ENCODE measurements around the gene RPS27A. TPM values are rescaled to one million over a fixed set of nuclear protein-coding genes. Genes with fewer than 3 reads are reported as not detected.

The RPS27A gene
- total and polyA plus RNA-seq, 9 of the 15 experiments (the other 6 are each of a cell fraction or from before 2014, with no cell fraction given): 1,383 to 3,282 (median 2,242) TPM

DNA sequence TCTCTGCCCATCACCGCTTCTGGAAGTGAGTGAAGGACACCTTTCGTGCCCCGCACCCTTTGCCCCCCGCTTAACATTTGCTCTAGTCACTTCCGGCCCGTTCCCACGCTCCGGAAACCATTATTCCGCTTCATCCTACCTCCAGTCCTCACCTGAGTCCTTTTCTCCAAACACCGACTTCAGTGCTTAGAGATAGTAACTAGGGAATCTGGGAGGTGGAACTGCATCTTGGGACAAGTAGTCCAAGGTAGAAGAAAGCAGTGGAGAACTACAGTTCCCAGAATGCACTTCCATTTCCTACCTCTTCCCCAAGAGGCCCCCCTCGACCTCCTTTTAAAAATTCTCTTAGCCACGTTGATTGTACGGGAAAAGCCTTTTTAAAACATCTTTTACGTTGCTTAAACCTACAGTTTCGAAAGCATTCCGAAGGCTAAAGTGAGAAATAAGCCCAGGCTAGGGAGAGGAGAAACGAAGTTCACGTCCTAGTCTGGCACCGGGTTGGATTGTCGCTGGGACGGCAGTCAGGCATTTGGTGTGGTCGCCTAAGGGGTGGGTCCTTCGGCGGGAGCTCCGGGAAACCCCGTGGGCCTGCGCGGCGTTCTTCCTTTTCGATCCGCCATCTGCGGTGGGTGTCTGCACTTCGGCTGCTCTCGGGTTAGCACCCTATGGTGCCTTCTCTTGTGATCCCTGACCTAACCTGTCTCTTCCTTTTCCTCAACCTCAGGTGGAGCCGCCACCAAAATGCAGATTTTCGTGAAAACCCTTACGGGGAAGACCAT is at the start of gene RPS27A, which contains the start of gene CLHC1 (continued):
- TF ChIP-seq JUNB (CRISPR knock-in tag; conservative IDR thresholded peaks at IDR 0.05) (no peak), U2AF2 (optimal IDR thresholded peaks at IDR 0.05; ENCODE audit: low read depth, low read length) (no peak), SRSF9 (IDR thresholded peaks at IDR 0.05; ENCODE audit: borderline replicate concordance, low read depth, low read length) (no peak), NCOA2 (IDR thresholded peaks at IDR 0.05; ENCODE audit: partially characterized antibody in 2 of 2) (peak in 1 of 2 experiments; percentile 98), ZNF77 (CRISPR knock-in tag; IDR thresholded peaks at IDR 0.05) (no peak), ZNF311 (CRISPR knock-in tag; IDR thresholded peaks at IDR 0.05) (no peak), ZNF217 (CRISPR knock-in tag; IDR thresholded peaks at IDR 0.05) (no peak), SRF (CRISPR knock-in tag; IDR thresholded peaks at IDR 0.05) (no peak), HNRNPLL (IDR thresholded peaks at IDR 0.05; ENCODE audit: low read depth, low read length, poor library complexity, severe bottlenecking) (peak; percentile 94), YBX1 (IDR thresholded peaks at IDR 0.05) (no peak), ZNF23 (CRISPR knock-in tag; IDR thresholded peaks at IDR 0.05) (no peak), HNRNPUL1 (IDR thresholded peaks at IDR 0.05; ENCODE audit: low read length) (no peak), SP1 (CRISPR knock-in tag; IDR thresholded peaks at IDR 0.05) (peak; percentile 85), CTCFL (IDR thresholded peaks at IDR 0.05; ENCODE audit: borderline replicate concordance, insufficient read depth, low read depth, low read length, poor library complexity, severe bottlenecking) (no peak), PHB2 (IDR thresholded peaks at IDR 0.05; ENCODE audit: low read depth) (no peak), ZFX (CRISPR knock-in tag; IDR thresholded peaks at IDR 0.05) (peak; percentile 79)
- TF ChIP-seq, protein P1, sequence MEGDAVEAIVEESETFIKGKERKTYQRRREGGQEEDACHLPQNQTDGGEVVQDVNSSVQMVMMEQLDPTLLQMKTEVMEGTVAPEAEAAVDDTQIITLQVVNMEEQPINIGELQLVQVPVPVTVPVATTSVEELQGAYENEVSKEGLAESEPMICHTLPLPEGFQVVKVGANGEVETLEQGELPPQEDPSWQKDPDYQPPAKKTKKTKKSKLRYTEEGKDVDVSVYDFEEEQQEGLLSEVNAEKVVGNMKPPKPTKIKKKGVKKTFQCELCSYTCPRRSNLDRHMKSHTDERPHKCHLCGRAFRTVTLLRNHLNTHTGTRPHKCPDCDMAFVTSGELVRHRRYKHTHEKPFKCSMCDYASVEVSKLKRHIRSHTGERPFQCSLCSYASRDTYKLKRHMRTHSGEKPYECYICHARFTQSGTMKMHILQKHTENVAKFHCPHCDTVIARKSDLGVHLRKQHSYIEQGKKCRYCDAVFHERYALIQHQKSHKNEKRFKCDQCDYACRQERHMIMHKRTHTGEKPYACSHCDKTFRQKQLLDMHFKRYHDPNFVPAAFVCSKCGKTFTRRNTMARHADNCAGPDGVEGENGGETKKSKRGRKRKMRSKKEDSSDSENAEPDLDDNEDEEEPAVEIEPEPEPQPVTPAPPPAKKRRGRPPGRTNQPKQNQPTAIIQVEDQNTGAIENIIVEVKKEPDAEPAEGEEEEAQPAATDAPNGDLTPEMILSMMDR (IDR thresholded peaks at IDR 0.05 in 2 of 3, conservative IDR thresholded peaks at IDR 0.05 in 1 of 3; ENCODE audit: insufficient read depth in 2 of 3, low read depth in 1 of 3, low read length in 3 of 3): no peak
- TF ChIP-seq, protein P2, sequence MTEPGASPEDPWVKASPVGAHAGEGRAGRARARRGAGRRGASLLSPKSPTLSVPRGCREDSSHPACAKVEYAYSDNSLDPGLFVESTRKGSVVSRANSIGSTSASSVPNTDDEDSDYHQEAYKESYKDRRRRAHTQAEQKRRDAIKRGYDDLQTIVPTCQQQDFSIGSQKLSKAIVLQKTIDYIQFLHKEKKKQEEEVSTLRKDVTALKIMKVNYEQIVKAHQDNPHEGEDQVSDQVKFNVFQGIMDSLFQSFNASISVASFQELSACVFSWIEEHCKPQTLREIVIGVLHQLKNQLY (CRISPR knock-in tag; conservative IDR thresholded peaks at IDR 0.05): no peak
- TF ChIP-seq, protein P3, sequence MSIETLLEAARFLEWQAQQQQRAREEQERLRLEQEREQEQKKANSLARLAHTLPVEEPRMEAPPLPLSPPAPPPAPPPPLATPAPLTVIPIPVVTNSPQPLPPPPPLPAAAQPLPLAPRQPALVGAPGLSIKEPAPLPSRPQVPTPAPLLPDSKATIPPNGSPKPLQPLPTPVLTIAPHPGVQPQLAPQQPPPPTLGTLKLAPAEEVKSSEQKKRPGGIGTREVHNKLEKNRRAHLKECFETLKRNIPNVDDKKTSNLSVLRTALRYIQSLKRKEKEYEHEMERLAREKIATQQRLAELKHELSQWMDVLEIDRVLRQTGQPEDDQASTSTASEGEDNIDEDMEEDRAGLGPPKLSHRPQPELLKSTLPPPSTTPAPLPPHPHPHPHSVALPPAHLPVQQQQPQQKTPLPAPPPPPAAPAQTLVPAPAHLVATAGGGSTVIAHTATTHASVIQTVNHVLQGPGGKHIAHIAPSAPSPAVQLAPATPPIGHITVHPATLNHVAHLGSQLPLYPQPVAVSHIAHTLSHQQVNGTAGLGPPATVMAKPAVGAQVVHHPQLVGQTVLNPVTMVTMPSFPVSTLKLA (conservative IDR thresholded peaks at IDR 0.05): 0 out of 4 replicates have a peak, but pooled peaks of 1 of the 2 experiments have one; percentile 74
- TF ChIP-seq, protein P4, sequence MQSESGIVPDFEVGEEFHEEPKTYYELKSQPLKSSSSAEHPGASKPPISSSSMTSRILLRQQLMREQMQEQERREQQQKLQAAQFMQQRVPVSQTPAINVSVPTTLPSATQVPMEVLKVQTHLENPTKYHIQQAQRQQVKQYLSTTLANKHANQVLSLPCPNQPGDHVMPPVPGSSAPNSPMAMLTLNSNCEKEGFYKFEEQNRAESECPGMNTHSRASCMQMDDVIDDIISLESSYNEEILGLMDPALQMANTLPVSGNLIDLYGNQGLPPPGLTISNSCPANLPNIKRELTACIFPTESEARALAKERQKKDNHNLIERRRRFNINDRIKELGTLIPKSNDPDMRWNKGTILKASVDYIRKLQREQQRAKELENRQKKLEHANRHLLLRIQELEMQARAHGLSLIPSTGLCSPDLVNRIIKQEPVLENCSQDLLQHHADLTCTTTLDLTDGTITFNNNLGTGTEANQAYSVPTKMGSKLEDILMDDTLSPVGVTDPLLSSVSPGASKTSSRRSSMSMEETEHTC (IDR thresholded peaks at IDR 0.05): no peak
